Ectodermal cell (in vitro differentiated cells): ENCODE results near the gene RHBDF2.
A peak's percentile ranks its signal among the peaks of the same experiment; 100 is the strongest.
"Not testable (repeated sequence)": the region's sequence is repeated elsewhere in the genome, so short reads cannot be mapped to it uniquely, and the experiment has no call there.

Source experiments
- H3K27ac ChIP-seq: 2 replicates; pipeline ENCODE4 v1.7.0; 2013; ENCODE audit warnings: mild to moderate bottlenecking, low read depth, low read length; ENCODE audit not compliant: insufficient read depth, poor library complexity, severe bottlenecking
- H3K27me3 ChIP-seq: 2 replicates; pipeline ENCODE4 v1.7.0; 2013; ENCODE audit warnings: mild to moderate bottlenecking, low read length; ENCODE audit not compliant: insufficient read depth, control insufficient read depth, poor library complexity, severe bottlenecking
- H3K36me3 ChIP-seq: one replicate; pipeline ENCODE4 v1.7.0; 2013; ENCODE audit warnings: low read length; ENCODE audit not compliant: control insufficient read depth, insufficient read depth
- H3K4me1 ChIP-seq: one replicate; pipeline ENCODE4 v1.7.0; 2013; ENCODE audit warnings: low read length; ENCODE audit not compliant: control insufficient read depth, insufficient read depth
- H3K4me3 ChIP-seq: 2 replicates; pipeline ENCODE4 v1.7.0; 2013; ENCODE audit warnings: low read depth, low read length, control low read depth; ENCODE audit not compliant: insufficient read depth
- H3K9me3 ChIP-seq: 2 replicates; pipeline ENCODE4 v1.7.0; 2013; ENCODE audit warnings: mild to moderate bottlenecking, low read length, moderate library complexity; ENCODE audit not compliant: control insufficient read depth
- WGBS, 2 experiments: methylation state at CpG; one replicate each; pipeline ENCODE4 v1.1.7; 2013; ENCODE audit warnings: missing lambda C conversion rate in 2 of 2; 5-methylcytosine and 5-hydroxymethylcytosine counted together

The RHBDF2 gene

DNA sequence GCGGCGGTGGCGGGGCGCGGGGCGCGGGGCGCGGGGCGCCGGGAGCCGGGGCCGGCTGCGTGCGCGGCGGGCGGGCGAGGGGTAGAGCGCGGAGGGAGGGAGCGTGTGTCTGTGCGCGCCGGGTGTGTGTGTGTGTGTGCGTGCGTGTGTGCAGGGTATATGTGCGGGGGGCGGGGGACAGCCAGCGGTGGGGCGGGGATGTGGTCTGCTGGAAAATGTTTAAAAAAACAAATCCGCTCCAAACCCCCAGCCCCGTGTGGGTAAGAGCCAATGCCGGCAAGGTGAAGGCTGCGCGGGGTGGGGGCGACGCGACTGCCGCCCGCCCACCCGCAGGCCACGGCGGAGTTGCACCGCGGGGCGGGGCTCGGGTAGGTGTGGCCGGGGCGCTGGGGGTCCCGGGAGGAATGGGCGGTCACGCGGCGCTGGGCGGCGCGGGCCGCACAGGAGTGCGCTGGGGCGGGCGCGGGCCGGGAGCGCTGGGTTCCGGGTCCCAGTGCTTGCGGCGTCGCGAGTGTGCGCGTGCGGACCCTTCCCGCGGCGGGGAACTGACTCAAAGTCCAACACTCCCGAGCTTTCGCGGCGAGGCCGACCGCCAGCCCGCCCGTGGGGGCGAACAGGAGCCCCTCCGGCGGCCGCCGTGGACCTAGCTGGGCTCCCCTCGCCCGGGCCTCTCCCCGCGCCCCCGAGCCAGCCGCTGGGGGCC is 36.5 kb upstream of the RHBDF2 start, which contains the start of gene CYGB:
Gene CYGB, minus strand, starts transcription at position 132 of the 703 bp plus-strand sequence. CDS start 167 bp downstream, outside the sequence.
- peak within 1 kb of the TSS; percentile 41 for H3K4me3 ChIP-seq
- 0 to 1% methylated on average over 94 to 95 of the region's 95 CpGs for WGBS, 2 experiments
- H3K36me3 ChIP-seq, result no peaks in the 10 kb centered on the region
- H3K27me3 ChIP-seq, result peaks cover 46% of the 10 kb centered on the region
- no peaks in the 10 kb centered on the region for H3K9me3 ChIP-seq
- H3K4me1 ChIP-seq, result peaks cover 23% of the 10 kb centered on the region
- no peak within 1 kb of the TSS for H3K27ac ChIP-seq

DNA sequence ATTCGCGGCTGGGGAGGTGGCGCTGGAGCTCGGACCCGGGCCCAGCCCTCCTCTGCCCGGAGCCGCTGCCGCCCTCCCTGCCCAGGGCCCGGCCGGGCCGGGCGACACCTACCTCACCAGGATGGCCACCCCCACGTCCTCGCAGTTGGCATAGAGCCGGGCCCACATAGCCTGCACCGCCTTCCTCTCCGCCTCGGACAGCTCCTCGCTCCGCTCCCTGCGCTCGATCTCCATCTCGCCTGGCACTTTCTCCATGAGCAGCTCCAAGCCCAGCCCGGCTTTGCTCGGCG is 36.0 kb upstream of the RHBDF2 start:
- Histone ChIP-seq H3K9me3 (no peaks in the 10 kb centered on the region), H3K27ac (no peak overlapping the region), H3K27me3 (peaks cover 46% of the 10 kb centered on the region), H3K4me3 (peak overlapping the region; percentile 13), H3K36me3 (no peaks in the 10 kb centered on the region), H3K4me1 (peaks cover 23% of the 10 kb centered on the region)
- 5% methylated on average over 26 of the region's 26 CpGs for WGBS, 2 experiments

DNA sequence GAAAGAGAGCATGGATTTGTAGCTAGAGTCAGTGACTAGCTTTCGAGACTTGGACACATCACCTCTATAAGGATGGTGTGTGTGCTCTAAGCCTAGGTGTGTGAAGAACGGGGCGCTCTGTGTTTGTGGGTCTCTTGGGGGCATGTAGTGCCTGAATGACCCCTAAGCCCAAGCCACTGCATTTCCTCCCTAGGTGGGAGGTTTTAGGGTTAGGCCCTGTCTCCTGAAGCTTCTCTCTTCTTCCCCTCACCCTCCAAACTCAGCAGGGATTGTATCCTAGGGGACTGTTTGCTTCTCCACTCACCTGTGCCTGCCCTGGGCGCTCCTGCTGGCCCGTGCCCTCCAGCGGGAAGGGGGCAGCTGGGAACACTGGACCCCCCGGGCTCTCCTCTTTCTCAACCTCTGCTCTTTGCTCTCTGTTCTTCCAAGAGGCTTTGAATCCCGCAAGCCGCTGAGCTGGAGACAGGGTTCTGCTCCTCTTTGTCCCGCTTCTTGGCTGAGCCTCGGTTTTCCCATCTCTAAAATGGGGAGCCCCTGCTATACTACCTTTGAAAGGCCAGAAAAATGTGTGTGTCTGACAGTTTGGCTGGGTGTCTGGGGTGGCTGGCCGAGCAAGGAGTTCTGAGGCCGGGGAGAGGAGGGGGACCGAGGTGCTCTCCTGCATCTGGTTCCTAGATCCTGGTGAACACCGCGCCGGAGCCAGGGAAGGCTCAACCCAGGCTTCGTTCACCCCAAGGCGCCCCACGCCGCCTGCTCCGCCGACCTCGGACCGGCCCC is 35.5 kb upstream of the RHBDF2 start:
- H3K27me3 ChIP-seq, result peaks cover 46% of the 10 kb centered on the region

DNA sequence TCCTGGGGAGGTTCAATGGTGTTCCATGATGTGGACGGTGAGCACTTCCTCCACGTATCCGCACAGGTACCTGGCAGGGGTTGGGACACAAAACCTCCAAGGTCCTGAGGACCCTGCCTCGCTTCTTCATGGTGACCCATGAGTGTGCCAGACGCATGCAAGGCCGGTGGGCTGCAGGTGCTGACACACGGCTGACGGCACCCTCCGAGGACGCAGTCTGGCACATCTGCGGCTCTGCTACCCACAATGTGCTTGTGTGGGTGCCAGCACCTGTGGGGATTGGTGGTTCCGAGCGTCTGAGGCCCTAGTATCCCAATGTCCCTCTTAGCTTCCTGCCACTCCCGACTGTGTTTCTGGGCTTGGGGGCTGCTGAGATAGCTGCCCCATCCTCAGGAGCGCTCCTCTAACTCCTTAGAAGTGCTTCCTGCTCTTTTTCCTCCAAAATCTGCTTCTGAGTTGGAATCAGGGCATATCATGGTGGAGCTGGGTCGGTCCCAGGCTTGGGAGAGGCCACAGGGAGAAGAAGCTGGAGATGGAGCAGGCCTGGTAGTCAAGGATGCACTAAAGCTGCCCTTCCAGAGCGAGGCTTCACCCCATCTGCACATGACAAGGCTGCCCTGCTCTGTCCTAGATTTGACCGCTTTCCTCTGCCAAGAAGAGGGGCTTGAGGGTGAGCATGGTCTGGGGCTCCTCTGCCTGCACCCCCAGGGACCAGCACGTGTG is 34.7 kb upstream of the RHBDF2 start:
- peaks cover 46% of the 10 kb centered on the region for H3K27me3 ChIP-seq
- peaks cover 23% of the 10 kb centered on the region for H3K4me1 ChIP-seq
- no peaks in the 10 kb centered on the region for H3K9me3 ChIP-seq
- no peaks in the 10 kb centered on the region for H3K36me3 ChIP-seq
- no peak overlapping the region for H3K4me3 ChIP-seq
- WGBS, 2 experiments, result 89 to 90% methylated on average over 19 of the region's 19 CpGs
- H3K27ac ChIP-seq, result no peak overlapping the region

More for the DNA sequence above, 35.5 kb upstream of the RHBDF2 start:
- no peaks in the 10 kb centered on the region for H3K36me3 ChIP-seq
- WGBS, 2 experiments, result 55 to 59% methylated on average over 25 of the region's 25 CpGs
- peaks cover 23% of the 10 kb centered on the region for H3K4me1 ChIP-seq
- no peak overlapping the region for H3K27ac ChIP-seq
- peak overlapping the region; percentile 13 for H3K4me3 ChIP-seq
- no peaks in the 10 kb centered on the region for H3K9me3 ChIP-seq

DNA sequence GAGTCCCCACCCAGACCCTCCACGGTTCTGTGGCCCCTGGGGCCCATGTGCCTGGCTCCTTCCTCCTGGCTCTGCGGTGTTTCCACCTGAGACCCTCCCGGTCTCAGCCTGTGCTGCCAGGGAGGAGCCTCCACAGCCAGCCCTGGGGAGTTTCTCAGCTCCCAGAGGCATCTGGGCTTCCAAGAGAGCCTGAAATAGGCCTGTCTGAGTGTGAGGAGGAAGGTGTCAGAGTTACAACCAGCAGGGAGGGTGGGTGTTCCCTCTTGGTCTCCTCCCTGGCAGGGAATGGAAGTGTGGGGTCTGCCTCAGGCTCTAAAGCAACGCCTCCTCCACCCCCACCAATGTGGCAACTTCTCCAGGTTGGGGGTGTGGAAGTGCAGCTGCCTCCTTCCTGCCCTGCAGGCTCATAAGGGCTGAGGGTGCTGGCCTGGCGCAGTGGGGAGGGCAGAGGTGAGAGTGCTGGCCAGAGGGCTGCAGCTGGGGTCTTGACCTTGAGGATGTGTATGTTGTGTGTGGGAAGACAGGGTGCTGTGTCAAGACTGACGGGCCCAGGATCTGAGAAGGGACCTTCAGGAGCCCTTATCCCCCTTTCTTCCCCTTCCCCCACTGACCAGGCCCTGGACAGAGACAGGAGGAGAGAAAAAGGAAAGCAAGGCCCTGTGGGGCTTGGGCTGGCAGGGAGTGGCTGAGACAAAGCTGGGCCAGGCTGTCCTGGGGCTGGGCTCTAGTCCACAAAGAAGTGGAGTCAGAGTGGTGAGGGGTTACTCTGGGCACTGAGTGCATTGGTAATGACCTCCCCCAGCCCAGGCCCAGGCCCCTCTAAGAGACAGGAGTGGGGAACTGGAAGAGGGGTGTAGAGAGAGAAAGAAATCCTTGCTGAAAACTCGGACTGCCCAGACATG is 33.9 kb upstream of the RHBDF2 start:
- H3K9me3 ChIP-seq, result no peaks in the 10 kb centered on the region
- no peaks in the 10 kb centered on the region for H3K36me3 ChIP-seq
- 82 to 84% methylated on average over 6 to 7 of the region's 7 CpGs for WGBS, 2 experiments
- no peak overlapping the region for H3K27ac ChIP-seq
- H3K4me1 ChIP-seq, result peaks cover 21% of the 10 kb centered on the region
- peaks cover 46% of the 10 kb centered on the region for H3K27me3 ChIP-seq
- H3K4me3 ChIP-seq, result no peak overlapping the region

DNA sequence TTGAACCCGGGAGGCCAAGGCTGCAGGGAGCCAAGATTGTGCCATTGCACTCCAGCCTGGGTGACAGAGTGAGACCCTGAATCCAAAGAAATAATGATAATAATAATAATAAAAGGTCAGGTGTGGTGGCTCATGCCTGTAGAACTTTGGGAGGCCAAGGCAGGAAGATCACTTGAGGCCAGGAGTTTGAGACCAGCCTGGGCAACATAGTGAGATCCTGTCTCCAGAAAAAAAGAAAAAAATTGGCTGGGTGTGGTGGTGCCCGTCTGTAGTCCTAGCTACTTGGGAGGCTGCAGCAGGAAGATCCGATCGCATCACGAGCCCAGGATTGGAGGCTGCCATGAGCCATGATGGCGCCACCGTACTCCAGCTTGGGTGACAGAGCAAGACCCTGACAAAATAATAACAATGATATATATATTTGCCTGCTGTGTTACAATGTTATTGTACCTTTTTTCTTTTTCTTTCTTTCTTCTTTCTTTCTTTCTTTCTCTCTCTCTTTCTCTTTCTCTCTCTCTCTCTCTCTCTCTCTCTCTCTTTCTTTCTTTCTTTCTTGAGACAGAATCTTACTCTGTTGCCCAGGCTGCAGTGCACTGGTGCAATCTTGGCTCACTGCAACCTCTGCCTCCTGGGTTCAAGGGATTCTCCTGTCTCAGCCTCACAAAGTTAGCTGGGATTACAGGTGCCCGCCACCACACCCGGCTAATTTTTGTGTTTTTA is 32.6 kb upstream of the RHBDF2 start:
- 95 to 97% methylated on average over 9 of the region's 9 CpGs for WGBS, 2 experiments
- not testable (repeated sequence) for H3K9me3 ChIP-seq, H3K4me3 ChIP-seq, H3K36me3 ChIP-seq, H3K27ac ChIP-seq
- peaks cover 33% of the 10 kb centered on the region for H3K27me3 ChIP-seq
- peaks cover 23% of the 10 kb centered on the region for H3K4me1 ChIP-seq

DNA sequence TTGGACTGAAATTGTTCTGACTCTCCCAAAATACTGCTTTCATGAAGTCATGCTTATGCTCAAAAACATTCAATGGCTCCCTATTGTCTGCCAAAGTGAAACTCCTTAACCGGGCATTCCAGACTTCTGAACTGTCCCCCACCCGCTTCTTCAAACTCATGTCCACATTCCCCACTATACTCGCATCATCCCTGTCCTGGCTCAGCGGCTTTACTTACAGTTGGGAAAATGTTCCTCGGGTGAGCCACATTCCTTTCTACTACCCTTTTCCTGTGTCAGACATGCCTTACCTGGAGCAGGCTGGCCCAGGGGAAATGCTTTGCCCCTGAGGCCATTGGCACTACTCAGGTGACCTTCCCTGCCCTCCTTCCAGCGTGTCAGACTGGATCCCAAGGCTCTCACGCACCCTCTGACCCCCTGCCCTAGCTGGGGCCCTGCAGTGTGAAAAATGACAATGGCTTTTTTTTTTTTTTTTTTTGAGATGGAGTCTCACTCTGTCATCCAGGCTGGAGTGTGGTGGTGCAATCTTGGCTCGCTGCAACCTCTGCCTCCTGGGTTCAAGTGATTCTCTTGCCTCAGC is 30.9 kb upstream of the RHBDF2 start:
- Histone ChIP-seq H3K4me1 (peaks cover 22% of the 10 kb centered on the region), H3K27ac (no peak overlapping the region), H3K9me3 (no peaks in the 10 kb centered on the region), H3K27me3 (peaks cover 17% of the 10 kb centered on the region), H3K4me3 (no peak overlapping the region), H3K36me3 (no peaks in the 10 kb centered on the region)
- WGBS, 2 experiments, result 90 to 91% methylated on average over 8 of the region's 8 CpGs

DNA sequence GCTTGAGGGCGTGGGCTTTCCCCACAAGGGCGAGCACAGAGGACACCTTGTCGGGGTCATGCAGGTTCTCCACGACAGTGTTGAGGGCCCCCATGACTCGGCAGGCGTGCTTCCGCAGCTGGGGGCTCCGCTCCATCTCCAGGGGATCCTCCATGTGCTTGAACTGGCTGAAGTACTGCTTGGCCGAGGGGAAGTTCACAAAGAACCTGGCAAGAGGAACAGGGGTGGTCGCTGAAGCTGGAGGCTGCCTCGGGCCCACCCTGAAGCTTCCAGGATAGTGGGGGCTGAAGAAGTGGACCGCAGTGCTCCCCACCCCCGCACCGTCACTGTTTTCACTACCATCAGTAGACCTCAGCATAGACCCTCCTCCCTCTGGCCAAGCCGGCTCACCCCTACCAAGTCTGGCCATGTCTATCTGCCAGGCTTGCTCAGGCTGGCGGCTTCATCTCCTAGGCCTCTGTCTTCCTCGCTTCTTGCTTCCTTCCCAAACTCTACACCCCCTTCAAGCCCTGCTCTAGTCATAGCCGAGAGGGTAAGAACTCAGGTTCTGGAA is 30.3 kb upstream of the RHBDF2 start:
- WGBS, 2 experiments, result 92 to 93% methylated on average over 18 of the region's 18 CpGs
- H3K36me3 ChIP-seq, result no peaks in the 10 kb centered on the region
- H3K27me3 ChIP-seq, result peaks cover 11% of the 10 kb centered on the region
- no peak overlapping the region for H3K27ac ChIP-seq
- peaks cover 22% of the 10 kb centered on the region for H3K4me1 ChIP-seq
- H3K9me3 ChIP-seq, result no peaks in the 10 kb centered on the region
- no peak overlapping the region for H3K4me3 ChIP-seq
